Activated naive CD8-positive, alpha-beta T cell (primary cell): ENCODE data around the gene GPBAR1.

Experiments used
- H3K27ac Mint-ChIP-seq: one replicate; pipeline ENCODE4 v1.8.0; 2021; ENCODE audit warnings: mixed read lengths
- H3K27me3 Mint-ChIP-seq: one replicate; pipeline ENCODE4 v1.8.0; 2021; ENCODE audit warnings: mixed read lengths
- H3K36me3 Mint-ChIP-seq: one replicate; pipeline ENCODE4 v1.8.0; 2021; ENCODE audit warnings: mixed read lengths
- H3K4me1 Mint-ChIP-seq: one replicate; pipeline ENCODE4 v1.8.0; 2021; ENCODE audit warnings: low read depth, mixed read lengths
- H3K4me3 Mint-ChIP-seq: one replicate; pipeline ENCODE4 v1.8.0; 2021; ENCODE audit warnings: mild to moderate bottlenecking, mixed read lengths
- H3K9me3 Mint-ChIP-seq: one replicate; pipeline ENCODE4 v1.8.0; 2021; ENCODE audit warnings: low read depth, mixed read lengths

The GPBAR1 gene, protein sequence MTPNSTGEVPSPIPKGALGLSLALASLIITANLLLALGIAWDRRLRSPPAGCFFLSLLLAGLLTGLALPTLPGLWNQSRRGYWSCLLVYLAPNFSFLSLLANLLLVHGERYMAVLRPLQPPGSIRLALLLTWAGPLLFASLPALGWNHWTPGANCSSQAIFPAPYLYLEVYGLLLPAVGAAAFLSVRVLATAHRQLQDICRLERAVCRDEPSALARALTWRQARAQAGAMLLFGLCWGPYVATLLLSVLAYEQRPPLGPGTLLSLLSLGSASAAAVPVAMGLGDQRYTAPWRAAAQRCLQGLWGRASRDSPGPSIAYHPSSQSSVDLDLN

GRCh38 chr2:218260742-218261422 lies at the start of gene GPBAR1:
Gene GPBAR1, plus strand, starts transcription at chr2:218261015. Its CDS starts 1,710 bp downstream, at chr2:218262725.
- no peak within 1 kb of the TSS for H3K4me3 Mint-ChIP-seq
- peaks cover 2% of the 10 kb centered on the region for H3K36me3 Mint-ChIP-seq
- peaks cover 23% of the 10 kb centered on the region for H3K4me1 Mint-ChIP-seq
- no peaks in the 10 kb centered on the region for H3K9me3 Mint-ChIP-seq
- H3K27ac Mint-ChIP-seq: peak within 1 kb of the TSS; percentile 66
- no peaks in the 10 kb centered on the region for H3K27me3 Mint-ChIP-seq

DNA sequence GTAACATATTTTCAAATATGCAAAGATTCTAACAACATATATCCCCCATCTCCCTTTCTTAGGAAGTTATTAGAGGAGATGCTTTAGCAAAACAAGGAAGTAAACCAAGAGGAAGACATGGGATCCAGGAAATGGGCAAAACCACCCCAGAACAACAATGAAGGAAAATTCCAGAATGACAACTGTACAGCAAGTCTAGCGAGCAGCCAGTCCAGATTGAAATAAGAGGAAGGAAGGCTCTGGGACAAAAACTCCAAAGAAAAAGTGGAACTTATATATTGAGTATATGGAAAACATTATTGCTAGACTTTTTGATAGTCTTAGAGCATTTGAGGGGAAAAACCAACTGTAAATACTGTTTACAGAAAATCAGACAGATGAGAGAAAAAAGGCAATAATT lies 46.7 kb upstream of the GPBAR1 start:
- Mint-ChIP-seq H3K4me3 (no peak overlapping the region), H3K9me3 (peaks cover 8% of the 10 kb centered on the region), H3K27me3 (no peaks in the 10 kb centered on the region), H3K27ac (peak overlapping the region; percentile 46), H3K36me3 (peaks cover 11% of the 10 kb centered on the region), H3K4me1 (peaks cover 13% of the 10 kb centered on the region)

DNA sequence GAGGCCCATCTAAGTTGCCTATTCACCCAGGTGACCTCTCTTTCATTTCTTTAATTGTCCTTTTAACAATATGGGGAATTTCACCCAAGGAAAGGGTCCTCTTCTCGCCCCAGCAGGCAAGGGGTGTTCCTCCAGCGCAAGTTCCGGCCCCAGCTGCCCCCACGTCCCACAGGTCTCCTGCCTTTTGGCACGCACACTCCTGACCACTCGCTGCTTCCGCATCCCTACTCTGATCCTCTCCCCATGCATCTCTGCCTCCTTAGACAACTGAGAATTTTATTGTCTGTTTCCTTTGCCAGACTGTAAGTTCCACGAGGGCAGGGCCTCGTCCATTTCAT lies 44.5 kb upstream of the GPBAR1 start:
- H3K4me1 Mint-ChIP-seq: peaks cover 32% of the 10 kb centered on the region
- no peaks in the 10 kb centered on the region for H3K9me3 Mint-ChIP-seq

DNA sequence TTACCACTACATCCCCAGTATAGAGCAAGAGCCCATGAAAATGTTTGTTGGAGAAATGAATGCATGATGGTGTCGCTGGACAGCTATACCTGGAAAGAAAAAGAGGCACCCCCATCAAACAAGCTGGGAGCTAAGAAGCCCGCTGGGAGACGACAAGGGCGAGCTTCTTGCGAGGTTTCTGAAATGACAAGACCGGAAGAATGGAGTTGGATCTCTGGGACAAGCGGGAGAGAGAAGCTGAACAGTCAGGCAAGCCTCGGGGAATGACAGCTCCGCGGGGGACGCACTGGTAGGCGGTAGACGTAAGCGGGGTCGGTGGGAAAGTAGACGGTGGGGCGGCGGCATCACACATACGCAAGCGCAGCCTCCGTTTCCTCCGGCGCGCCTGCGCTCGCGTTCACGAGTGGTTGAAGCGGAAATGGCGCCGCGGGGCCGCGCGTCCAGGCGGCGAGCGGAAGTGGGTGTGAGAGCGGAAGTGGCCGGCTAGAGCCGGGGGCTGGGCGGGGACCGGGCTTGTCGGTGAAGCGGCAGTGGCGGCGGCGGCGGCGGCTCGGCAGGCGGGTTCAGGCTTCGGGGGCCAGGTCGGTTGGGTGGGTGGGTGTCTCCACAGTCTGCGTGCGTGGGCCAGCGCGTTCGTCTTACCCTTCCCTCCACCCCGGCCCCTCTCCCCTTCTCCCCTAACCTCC lies 44.0 kb upstream of the GPBAR1 start, which contains the start of gene ARPC2:
Gene ARPC2, plus strand, starts transcription at position 516 of the 686 bp plus-strand sequence. CDS start 282 bp downstream, outside the sequence.
- Mint-ChIP-seq H3K36me3 (peaks cover 11% of the 10 kb centered on the region), H3K4me3 (peak within 1 kb of the TSS; percentile 96), H3K4me1 (peaks cover 38% of the 10 kb centered on the region), H3K9me3 (no peaks in the 10 kb centered on the region), H3K27me3 (no peaks in the 10 kb centered on the region), H3K27ac (peak within 1 kb of the TSS; percentile 95)

More for the DNA sequence above, 44.5 kb upstream of the GPBAR1 start:
- Mint-ChIP-seq H3K27me3 (no peaks in the 10 kb centered on the region), H3K36me3 (peaks cover 9% of the 10 kb centered on the region), H3K4me3 (peak overlapping the region; percentile 96), H3K27ac (peak overlapping the region; percentile 95)

- Mint-ChIP-seq H3K36me3 (peaks cover 11% of the 10 kb centered on the region), H3K27ac (peak overlapping the region; percentile 91), H3K9me3 (no peaks in the 10 kb centered on the region), H3K4me1 (peaks cover 46% of the 10 kb centered on the region), H3K27me3 (no peaks in the 10 kb centered on the region), H3K4me3 (peak overlapping the region; percentile 96)
Observed at GRCh38 chr2:218217360-218218267, 43.2 kb upstream of the GPBAR1 start.

DNA sequence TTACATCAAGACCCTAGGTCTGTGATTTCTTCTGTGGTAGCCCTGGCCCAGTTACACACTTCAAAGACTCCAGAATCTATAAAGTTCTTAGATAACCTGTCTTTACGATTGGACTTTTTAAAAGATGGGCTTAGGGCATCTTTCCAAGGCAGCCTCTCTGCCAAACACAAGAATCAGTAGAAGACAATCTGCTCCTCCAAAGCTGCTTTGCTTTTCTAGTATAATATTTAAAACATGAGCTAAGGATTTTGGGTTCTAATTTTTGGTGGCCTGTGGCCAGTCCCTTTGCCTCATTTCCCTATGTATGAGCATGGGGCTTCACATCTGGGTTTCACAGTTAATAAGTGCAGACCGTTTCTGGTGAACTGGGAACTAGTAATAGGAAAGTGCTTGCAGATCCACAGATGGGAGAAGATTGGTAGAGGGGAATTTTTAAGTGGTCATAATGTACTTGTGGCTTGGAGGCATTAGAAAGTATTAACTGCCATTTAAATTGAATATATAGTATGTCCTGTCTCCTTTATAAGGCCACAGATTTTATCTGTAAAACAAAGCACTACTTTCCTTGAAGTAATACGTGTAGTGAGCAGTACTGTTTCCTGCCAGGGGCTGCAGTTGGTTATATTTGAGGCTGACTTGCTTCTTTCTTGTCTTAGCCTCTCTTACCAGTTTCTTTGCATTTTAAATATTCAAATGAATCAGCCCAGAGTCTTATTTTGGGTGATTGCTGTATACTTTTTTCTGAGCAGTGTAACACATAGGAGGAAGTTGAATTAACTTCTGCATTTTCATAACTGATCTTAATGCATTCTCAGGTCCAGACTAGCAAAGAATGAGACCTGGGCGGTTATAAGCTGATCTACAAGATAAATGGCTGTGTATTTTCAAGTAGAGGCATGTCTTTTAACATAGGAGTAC lies 42.3 kb upstream of the GPBAR1 start:
- Mint-ChIP-seq H3K4me1 (peaks cover 55% of the 10 kb centered on the region), H3K36me3 (peaks cover 11% of the 10 kb centered on the region), H3K27me3 (no peaks in the 10 kb centered on the region), H3K27ac (peak overlapping the region; percentile 91), H3K4me3 (peak overlapping the region; percentile 96), H3K9me3 (no peaks in the 10 kb centered on the region)

DNA sequence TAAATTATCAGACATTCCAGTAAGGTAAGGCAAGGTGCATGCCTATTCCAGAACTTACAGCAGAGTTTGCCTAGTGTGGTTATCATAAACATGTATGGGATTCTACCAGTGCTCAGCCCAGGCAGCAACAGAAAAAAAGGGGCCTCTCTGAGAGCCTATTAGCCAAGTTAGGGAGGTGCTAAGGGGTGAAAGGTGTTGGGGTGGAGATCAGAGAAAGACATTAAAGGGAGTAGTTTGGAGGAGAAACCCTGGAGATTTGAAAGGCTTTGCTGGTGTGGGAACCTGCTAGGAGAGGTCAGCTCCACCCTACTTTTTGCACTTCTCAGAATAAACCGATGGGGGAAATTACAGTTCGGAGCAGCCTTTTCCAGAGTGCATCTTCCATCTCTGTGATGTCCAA lies 40.9 kb upstream of the GPBAR1 start:
- peak overlapping the region; percentile 91 for H3K27ac Mint-ChIP-seq
- H3K4me1 Mint-ChIP-seq: peaks cover 69% of the 10 kb centered on the region
- no peaks in the 10 kb centered on the region for H3K9me3 Mint-ChIP-seq
- peaks cover 11% of the 10 kb centered on the region for H3K36me3 Mint-ChIP-seq
- peak overlapping the region; percentile 96 for H3K4me3 Mint-ChIP-seq
- H3K27me3 Mint-ChIP-seq: no peaks in the 10 kb centered on the region

- Mint-ChIP-seq H3K4me1 (peaks cover 77% of the 10 kb centered on the region), H3K9me3 (no peaks in the 10 kb centered on the region), H3K27me3 (no peaks in the 10 kb centered on the region), H3K4me3 (peak overlapping the region; percentile 96), H3K27ac (peak overlapping the region; percentile 91), H3K36me3 (peaks cover 13% of the 10 kb centered on the region)
Observed at GRCh38 chr2:218221000-218221399, 39.8 kb upstream of the GPBAR1 start.

DNA sequence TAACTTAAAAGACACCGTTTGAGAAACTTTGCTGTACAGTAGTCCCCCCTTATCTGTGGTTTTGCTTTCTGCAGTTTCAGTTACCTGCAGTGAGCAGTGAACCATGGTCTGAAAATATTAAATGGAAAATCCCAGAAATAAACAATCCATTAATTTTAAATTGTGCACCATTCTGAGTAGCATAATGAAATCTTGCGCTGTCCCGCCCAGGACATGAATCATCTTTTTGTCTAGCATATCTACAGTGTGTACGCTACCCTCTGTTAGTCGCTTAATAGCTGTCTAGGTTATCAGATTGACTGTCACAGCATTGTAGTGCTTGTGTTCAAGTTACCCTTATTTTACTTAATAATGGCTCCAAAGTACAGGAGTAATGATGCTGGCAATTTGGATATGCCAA lies 37.8 kb upstream of the GPBAR1 start:
- Mint-ChIP-seq H3K27ac (peak overlapping the region; percentile 89), H3K9me3 (no peaks in the 10 kb centered on the region), H3K4me1 (peaks cover 87% of the 10 kb centered on the region), H3K36me3 (peaks cover 20% of the 10 kb centered on the region), H3K4me3 (peak overlapping the region; percentile 72), H3K27me3 (no peaks in the 10 kb centered on the region)

DNA sequence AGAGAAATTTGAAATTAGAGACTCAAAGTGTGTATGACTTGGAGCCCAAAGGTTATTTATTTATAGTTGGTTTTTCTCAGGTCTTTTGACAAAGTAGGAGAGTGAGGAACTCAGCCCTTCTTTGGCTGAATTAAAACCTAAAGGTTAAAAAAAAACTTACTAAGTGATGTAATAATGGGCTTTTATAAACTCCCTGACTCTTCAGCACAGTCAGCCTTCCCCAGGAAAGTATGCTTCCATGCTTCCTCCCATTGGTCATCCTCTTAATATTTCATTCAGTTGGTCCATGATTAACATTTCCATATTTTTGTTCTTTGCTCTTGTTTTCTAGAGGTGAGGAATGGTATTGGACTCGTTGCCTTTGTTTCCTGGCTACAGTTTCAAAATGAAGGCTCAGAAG lies 36.6 kb upstream of the GPBAR1 start:
- H3K4me1 Mint-ChIP-seq: peaks cover 94% of the 10 kb centered on the region
- H3K36me3 Mint-ChIP-seq: peaks cover 23% of the 10 kb centered on the region

GRCh38 chr2:218226903-218227302 lies 33.9 kb upstream of the GPBAR1 start:
- Mint-ChIP-seq H3K27me3 (no peaks in the 10 kb centered on the region), H3K9me3 (no peaks in the 10 kb centered on the region), H3K36me3 (peaks cover 26% of the 10 kb centered on the region), H3K4me3 (peak overlapping the region; percentile 57), H3K27ac (peak overlapping the region; percentile 89), H3K4me1 (peaks cover 90% of the 10 kb centered on the region)

More for the DNA sequence above, 36.6 kb upstream of the GPBAR1 start:
- peak overlapping the region; percentile 89 for H3K27ac Mint-ChIP-seq
- peak overlapping the region; percentile 72 for H3K4me3 Mint-ChIP-seq
- H3K27me3 Mint-ChIP-seq: no peaks in the 10 kb centered on the region
- no peaks in the 10 kb centered on the region for H3K9me3 Mint-ChIP-seq

DNA sequence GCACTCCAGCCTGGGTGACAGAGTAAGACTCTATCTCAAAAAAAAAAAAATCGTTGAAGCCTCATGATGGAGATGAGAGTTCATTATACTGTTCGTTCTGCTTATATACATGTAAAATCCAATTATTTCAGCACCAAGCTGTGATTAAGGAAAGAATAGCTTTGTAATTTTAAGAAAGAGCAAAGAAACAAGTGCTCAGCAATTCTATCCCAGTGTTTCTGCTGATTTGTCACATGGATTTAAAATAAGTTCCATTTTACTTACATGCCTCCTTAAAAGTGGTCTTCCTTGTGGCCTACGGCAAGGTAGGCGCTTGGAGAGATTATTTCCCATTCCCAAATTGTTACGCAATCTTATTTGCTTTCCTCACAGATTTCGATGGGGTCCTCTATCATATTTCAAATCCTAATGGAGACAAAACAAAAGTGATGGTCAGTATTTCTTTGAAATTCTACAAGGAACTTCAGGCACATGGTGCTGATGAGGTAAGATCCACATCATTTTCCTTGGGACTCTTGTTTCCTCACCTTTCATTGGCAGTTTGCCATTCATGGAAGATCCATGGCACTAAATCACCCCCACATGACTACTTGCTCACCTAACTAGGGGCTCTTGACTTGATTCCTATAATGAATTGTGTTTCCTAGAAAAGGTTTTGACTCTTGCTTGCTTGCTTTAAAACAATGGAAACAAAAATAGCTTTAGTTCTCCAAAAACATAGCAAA lies 32.3 kb upstream of the GPBAR1 start:
- Mint-ChIP-seq H3K36me3 (peaks cover 28% of the 10 kb centered on the region), H3K4me1 (peaks cover 82% of the 10 kb centered on the region), H3K27me3 (no peaks in the 10 kb centered on the region), H3K4me3 (peak overlapping the region; percentile 83), H3K9me3 (no peaks in the 10 kb centered on the region), H3K27ac (peak overlapping the region; percentile 97)

DNA sequence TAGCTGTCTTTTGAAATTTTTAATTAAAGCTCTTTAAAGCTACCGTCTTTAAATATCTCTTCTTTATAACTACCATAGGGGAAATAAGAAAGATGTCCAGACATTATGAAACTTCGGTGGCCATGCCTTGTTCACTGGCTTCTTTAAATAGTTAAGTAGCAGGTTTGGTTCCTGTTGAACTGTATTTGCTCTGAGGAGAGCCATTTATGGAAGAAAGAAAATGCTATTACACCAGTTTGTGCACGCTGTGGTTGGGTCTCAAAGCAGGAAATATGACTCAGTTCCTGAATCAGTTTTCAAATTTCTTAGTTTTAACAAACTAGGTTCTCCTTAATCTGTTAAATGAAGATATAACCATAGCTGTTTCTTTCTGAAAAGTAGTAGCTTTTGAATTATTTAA lies 31.6 kb upstream of the GPBAR1 start:
- Mint-ChIP-seq H3K27me3 (no peaks in the 10 kb centered on the region), H3K4me1 (peaks cover 79% of the 10 kb centered on the region), H3K9me3 (no peaks in the 10 kb centered on the region), H3K27ac (peak overlapping the region; percentile 97), H3K4me3 (peak overlapping the region; percentile 83), H3K36me3 (peaks cover 28% of the 10 kb centered on the region)
